Measurements from ENCODE around the gene C17orf67.

DNA sequence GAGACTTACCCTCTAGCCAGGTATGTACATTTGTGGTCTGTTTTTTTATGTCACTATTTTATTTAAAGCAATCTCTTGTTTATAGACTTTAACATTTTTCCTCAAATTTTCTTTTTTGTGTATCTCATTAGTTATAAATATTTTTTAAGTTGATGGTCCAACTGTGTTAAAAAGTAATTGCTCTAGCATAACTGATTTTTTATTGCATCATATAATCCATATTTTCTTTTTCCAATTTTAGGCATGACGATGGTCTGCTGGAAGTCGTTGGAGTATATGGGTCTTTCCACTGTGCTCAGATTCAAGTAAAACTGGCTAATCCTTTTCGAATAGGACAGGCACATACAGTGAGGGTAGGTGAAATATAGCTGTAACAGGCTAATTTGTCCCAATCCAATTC lies 28.2 kb upstream of the C17orf67 start:
- TF ChIP-seq CTCF (IDR thresholded peaks at IDR 0.05; ENCODE audit: poor library complexity) (no peak), EZH2phosphoT487 (IDR thresholded peaks at IDR 0.05; ENCODE audit: low read depth, severe bottlenecking, unreplicated experiment) (no peak), EZH2 (IDR thresholded peaks at IDR 0.05; ENCODE audit: borderline replicate concordance) (no peak)
